ENCODE data around the gene SPTBN1.

- no peak for TF ChIP-seq CTCF (conservative IDR thresholded peaks at IDR 0.05; ENCODE audit: low read length)
- no peak for TF ChIP-seq EZH2phosphoT487 (IDR thresholded peaks at IDR 0.05; ENCODE audit: borderline replicate concordance)
Measured at GRCh38 chr2:54483426-54483825, 27.3 kb downstream of the SPTBN1 start.
